Smooth muscle cell (in vitro differentiated cells): ENCODE results near the gene GID4. TPM values are rescaled to one million over a fixed set of nuclear protein-coding genes. Genes with fewer than 3 reads are reported as not detected.

Source experiments
- DNase-seq: peaks from one replicate; lab custom pipeline; 2025; ENCODE audit not compliant: unreplicated experiment; lab: John Stamatoyannopoulos, UW
- H2AFZ ChIP-seq: fragments of 200-600 bp; sonication (generic); 2 replicates; pipeline ENCODE4 v1.6.0; 2016; ENCODE audit warnings: antibody characterized with exemption, low read depth, mild to moderate bottlenecking
- H3F3A ChIP-seq: fragments of 200-600 bp; sonication (generic); 2 replicates; pipeline ENCODE4 v1.6.0; 2017; ENCODE audit warnings: antibody characterized with exemption, low read depth
- H3K27ac ChIP-seq: fragments of 200-600 bp; sonication (generic); 2 replicates; pipeline ENCODE4 v1.5.1; 2016; ENCODE audit warnings: low read depth, mild to moderate bottlenecking
- H3K27me3 ChIP-seq: fragments of 200-600 bp; sonication (generic); 2 replicates; pipeline ENCODE4 v1.6.1; 2016; ENCODE audit warnings: low read depth, mild to moderate bottlenecking
- H3K36me3 ChIP-seq: fragments of 200-600 bp; sonication (generic); 2 replicates; pipeline ENCODE4 v1.5.1; 2016; ENCODE audit warnings: low read depth
- H3K4me1 ChIP-seq: fragments of 200-600 bp; sonication (generic); 2 replicates; pipeline ENCODE4 v1.5.1; 2016; ENCODE audit warnings: low read depth
- H3K4me2 ChIP-seq: fragments of 200-600 bp; sonication (generic); 2 replicates; pipeline ENCODE4 v1.6.0; 2016; ENCODE audit warnings: mild to moderate bottlenecking
- H3K4me3 ChIP-seq: fragments of 200-600 bp; sonication (generic); 2 replicates; pipeline ENCODE4 v1.5.1; 2016; ENCODE audit warnings: mild to moderate bottlenecking
- H3K79me2 ChIP-seq: fragments of 200-600 bp; sonication (generic); 2 replicates; pipeline ENCODE4 v1.6.0; 2016; ENCODE audit warnings: low read depth, mild to moderate bottlenecking
- H3K9ac ChIP-seq: fragments of 200-600 bp; sonication (generic); 2 replicates; pipeline ENCODE4 v1.6.0; 2016; ENCODE audit warnings: low read depth
- H3K9me3 ChIP-seq: fragments of 200-600 bp; sonication (generic); replicated peaks from 2 replicates; pipeline ENCODE4 v1.5.1; 2016; ENCODE audit warnings: low read depth
- H4K20me1 ChIP-seq: fragments of 200-600 bp; sonication (generic); 2 replicates; pipeline ENCODE4 v1.6.0; 2016; ENCODE audit warnings: low read depth
- CTCF ChIP-seq: fragments of 200-600 bp; sonication (generic); IDR thresholded peaks from 2 replicates; pipeline ENCODE4 v1.5.1; 2017; ENCODE audit warnings: borderline replicate concordance, mild to moderate bottlenecking, antibody characterized with exemption; ENCODE audit not compliant: insufficient read depth, poor library complexity, severe bottlenecking
- WGBS: methylation state at CpG from one replicate; pipeline ENCODE4 v1.1.7; 2016; ENCODE audit warnings: low lambda C conversion rate; 5-methylcytosine and 5-hydroxymethylcytosine counted together
- polyA plus RNA-seq: library from polyadenylated mRNA; unstranded; fragments of >200 nt; fragmentation: Nextera tagmentation; extraction: Ambion mirVana; gene quantifications from 2 replicates; pipeline ENCODE4 v1.2.1, GENCODE V29; 2016
- total RNA-seq: library from RNA; depleted of rRNA; stranded (reverse); fragments of >200 nt; gene quantifications from 2 replicates; pipeline ENCODE4 v1.2.3, GENCODE V29; 2014

The GID4 gene
- total and polyA plus RNA-seq, 2 experiments from 2014 or later: 6.1 to 7.7 TPM

GRCh38 chr17:18004345-18004744 lies 34.9 kb upstream of the GID4 start:
- no peak for TF ChIP-seq CTCF
- 94% methylated on average over 9 of the region's 9 CpGs for WGBS
- H3K4me2 ChIP-seq: no peak overlapping the region
- H3K27me3 ChIP-seq: no peaks in the 10 kb centered on the region
- no peaks in the 10 kb centered on the region for H4K20me1 ChIP-seq
- H2AFZ ChIP-seq: no peak overlapping the region
- H3K79me2 ChIP-seq: no peaks in the 10 kb centered on the region
- no peaks in the 10 kb centered on the region for H3K4me1 ChIP-seq
- no peak overlapping the region for H3K9ac ChIP-seq
- H3K27ac ChIP-seq: no peak overlapping the region
- no peaks in the 10 kb centered on the region for H3F3A ChIP-seq
- no peak overlapping the region for H3K4me3 ChIP-seq
- no peak for DNase-seq
- H3K9me3 ChIP-seq: no peaks in the 10 kb centered on the region
- no peaks in the 10 kb centered on the region for H3K36me3 ChIP-seq

- peak; percentile 10 for TF ChIP-seq CTCF
- no peaks in the 10 kb centered on the region for H3F3A ChIP-seq
- H3K4me2 ChIP-seq: no peak overlapping the region
- no peak for DNase-seq
- H3K27me3 ChIP-seq: no peaks in the 10 kb centered on the region
- no peaks in the 10 kb centered on the region for H3K4me1 ChIP-seq
- H3K9ac ChIP-seq: no peak overlapping the region
- no peak overlapping the region for H2AFZ ChIP-seq
- no peaks in the 10 kb centered on the region for H3K79me2 ChIP-seq
- 85% methylated on average over 9 of the region's 9 CpGs for WGBS
- H3K27ac ChIP-seq: no peak overlapping the region
- no peaks in the 10 kb centered on the region for H3K36me3 ChIP-seq
- H4K20me1 ChIP-seq: no peaks in the 10 kb centered on the region
- no peak overlapping the region for H3K4me3 ChIP-seq
- no peaks in the 10 kb centered on the region for H3K9me3 ChIP-seq
Measured at GRCh38 chr17:18004884-18005305, 34.3 kb upstream of the GID4 start.

GRCh38 chr17:18005496-18005895 lies 33.7 kb upstream of the GID4 start:
- Histone ChIP-seq H3K27ac (no peak overlapping the region), H3F3A (no peaks in the 10 kb centered on the region), H2AFZ (no peak overlapping the region), H3K79me2 (no peaks in the 10 kb centered on the region), H3K4me3 (no peak overlapping the region), H3K4me2 (no peak overlapping the region), H3K36me3 (no peaks in the 10 kb centered on the region), H3K9ac (no peak overlapping the region), H3K27me3 (no peaks in the 10 kb centered on the region), H3K9me3 (no peaks in the 10 kb centered on the region), H4K20me1 (no peaks in the 10 kb centered on the region), H3K4me1 (no peaks in the 10 kb centered on the region)
- DNase-seq: no peak
- 70% methylated on average over 3 of the region's 3 CpGs for WGBS
- TF ChIP-seq CTCF: no peak

- H3K4me1 ChIP-seq: no peaks in the 10 kb centered on the region
- DNase-seq: no peak
Measured at GRCh38 chr17:18006495-18007239, 32.5 kb upstream of the GID4 start.

More at GRCh38 chr17:18006495-18007239, 32.5 kb upstream of the GID4 start:
- no peaks in the 10 kb centered on the region for H4K20me1 ChIP-seq
- no peak overlapping the region for H2AFZ ChIP-seq
- no peak overlapping the region for H3K27ac ChIP-seq
- H3K9me3 ChIP-seq: no peaks in the 10 kb centered on the region
- H3K4me3 ChIP-seq: no peak overlapping the region
- no peak for TF ChIP-seq CTCF
- no peaks in the 10 kb centered on the region for H3F3A ChIP-seq
- H3K79me2 ChIP-seq: no peaks in the 10 kb centered on the region
- no peaks in the 10 kb centered on the region for H3K27me3 ChIP-seq
- H3K36me3 ChIP-seq: no peaks in the 10 kb centered on the region
- no peak overlapping the region for H3K4me2 ChIP-seq
- WGBS: 73% methylated on average over 30 of the region's 31 CpGs
- H3K9ac ChIP-seq: no peak overlapping the region
